GM21786 (cell line): ENCODE results near the gene ITIH5.

Experiments used
- ATAC-seq: cut with Tn5 transposase; IDR thresholded peaks from one replicate; pipeline ENCODE4 v1.9.1; 2021; ENCODE audit not compliant: unreplicated experiment

ITIH5 gene

DNA sequence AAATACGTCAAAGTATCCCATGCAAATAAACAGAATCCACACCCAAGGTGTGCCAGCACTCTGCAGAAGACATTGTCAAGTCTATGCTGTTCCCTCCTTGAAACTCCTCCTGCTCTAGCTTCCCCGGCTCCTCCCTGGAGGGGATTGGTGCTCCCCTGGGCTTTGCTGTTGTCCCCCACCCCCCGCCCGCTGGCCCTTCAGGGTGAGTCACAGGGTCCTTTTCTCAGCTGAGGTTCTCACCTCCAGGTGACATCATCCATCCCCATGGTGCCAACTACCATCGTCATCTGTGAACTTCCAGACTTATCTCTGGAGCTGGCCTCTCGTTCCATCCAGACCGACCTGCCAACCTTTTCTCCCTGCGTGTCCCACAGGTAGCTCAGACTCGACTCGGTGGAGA is 77.0 kb downstream of the ITIH5 start:
- no peak for ATAC-seq

- no peak for ATAC-seq
Measured at GRCh38 chr10:7587865-7588188, 78.9 kb downstream of the ITIH5 start.

GRCh38 chr10:7587168-7587864 is 79.5 kb downstream of the ITIH5 start:
- no peak for ATAC-seq

DNA sequence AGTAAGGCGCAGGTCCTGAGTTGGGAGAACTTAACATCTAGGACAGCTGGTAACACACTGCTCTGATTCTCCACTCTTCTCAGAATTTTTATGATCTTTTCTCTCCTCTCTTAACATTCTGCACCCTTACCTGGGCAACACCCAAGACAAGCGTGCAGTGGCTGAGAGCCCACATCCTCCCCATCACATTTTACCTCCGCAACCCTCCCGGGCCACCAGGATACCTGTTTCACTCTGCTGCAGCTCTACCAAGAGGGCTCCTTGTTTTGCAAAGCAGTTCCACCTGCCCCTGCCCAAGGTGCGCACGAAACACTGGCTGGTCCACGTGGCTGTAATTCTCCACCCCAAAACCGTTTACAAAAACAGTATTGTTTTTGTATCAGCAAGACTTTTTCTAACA is 81.5 kb downstream of the ITIH5 start:
- ATAC-seq = no peak

- ATAC-seq = no peak
Measured at GRCh38 chr10:7583626-7584025, 83.1 kb downstream of the ITIH5 start.

GRCh38 chr10:7580520-7580919 is 86.2 kb downstream of the ITIH5 start:
- ATAC-seq = no peak

GRCh38 chr10:7579681-7580080 is 87.1 kb downstream of the ITIH5 start:
- no peak for ATAC-seq

- ATAC-seq = no peak
Measured at GRCh38 chr10:7577579-7577978, 89.2 kb downstream of the ITIH5 start.

DNA sequence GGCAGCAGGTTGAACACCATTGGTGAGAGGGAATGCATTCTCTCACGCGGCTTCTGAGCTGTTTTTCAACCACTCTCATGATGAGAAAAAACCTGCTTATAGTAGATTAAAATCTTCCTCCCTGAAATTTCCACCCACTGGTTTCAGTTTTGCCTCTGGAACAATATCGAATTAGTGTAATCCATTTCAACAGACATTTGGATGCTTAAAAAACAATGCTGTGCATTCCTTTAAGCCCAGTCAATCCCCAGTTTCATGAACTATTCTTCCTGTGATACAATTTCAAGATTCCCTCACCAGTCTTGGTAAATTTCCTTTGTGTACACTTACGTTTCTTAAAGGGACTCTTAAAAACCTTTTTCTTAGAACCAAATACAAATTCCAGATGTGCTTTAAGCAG is 89.6 kb downstream of the ITIH5 start:
- no peak for ATAC-seq

GRCh38 chr10:7576340-7576739 is 90.4 kb downstream of the ITIH5 start:
- ATAC-seq = no peak

GRCh38 chr10:7572391-7572790 is 94.4 kb downstream of the ITIH5 start:
- ATAC-seq = no peak

GRCh38 chr10:7571981-7572380 is 94.8 kb downstream of the ITIH5 start:
- ATAC-seq = no peak

GRCh38 chr10:7567911-7568620 is 98.7 kb downstream of the ITIH5 start:
- ATAC-seq = no peak

- no peak for ATAC-seq
Measured at GRCh38 chr10:7566891-7567290, 99.9 kb downstream of the ITIH5 start.

GRCh38 chr10:7565871-7566270 is 100.9 kb downstream of the ITIH5 start:
- ATAC-seq = no peak

DNA sequence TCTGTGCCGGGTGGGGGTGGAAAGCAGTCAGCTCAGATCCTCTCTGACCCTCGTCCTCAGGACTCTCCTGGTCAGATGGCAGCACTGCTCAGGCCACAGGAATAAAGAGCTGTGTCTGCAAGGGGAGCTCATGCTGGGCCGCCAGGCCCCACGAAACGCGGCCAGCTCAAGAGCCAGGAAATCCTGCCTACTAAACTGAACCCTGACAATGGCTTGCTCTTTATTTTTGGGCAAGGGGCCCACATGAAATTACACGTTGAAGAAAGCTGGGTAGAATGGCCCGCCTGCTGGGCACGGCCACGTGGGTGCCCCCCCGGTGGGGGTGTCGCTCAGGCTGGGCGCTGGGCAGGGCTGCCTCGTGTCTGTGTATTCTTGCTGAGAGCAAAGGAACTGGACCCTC is 103.0 kb downstream of the ITIH5 start:
- no peak for ATAC-seq

DNA sequence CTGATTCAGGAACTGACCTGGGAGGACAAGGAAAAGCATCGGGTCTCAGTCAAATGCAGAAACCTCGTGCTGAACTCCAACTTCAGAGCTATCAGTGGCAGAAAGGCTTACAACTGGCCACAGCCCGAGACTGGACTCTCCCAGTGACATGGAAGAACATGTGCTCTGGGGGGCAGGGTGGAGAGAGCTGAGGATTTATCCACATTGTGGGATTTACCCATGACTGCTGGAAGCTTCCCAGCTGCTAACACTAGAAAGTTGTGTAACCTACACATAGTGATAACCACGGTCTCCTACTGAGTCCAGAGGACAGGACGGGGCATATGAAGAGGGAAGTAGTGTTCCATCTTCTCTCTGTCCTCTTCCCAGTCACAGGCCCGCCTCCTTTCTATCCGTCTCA is 103.4 kb downstream of the ITIH5 start:
- no peak for ATAC-seq

DNA sequence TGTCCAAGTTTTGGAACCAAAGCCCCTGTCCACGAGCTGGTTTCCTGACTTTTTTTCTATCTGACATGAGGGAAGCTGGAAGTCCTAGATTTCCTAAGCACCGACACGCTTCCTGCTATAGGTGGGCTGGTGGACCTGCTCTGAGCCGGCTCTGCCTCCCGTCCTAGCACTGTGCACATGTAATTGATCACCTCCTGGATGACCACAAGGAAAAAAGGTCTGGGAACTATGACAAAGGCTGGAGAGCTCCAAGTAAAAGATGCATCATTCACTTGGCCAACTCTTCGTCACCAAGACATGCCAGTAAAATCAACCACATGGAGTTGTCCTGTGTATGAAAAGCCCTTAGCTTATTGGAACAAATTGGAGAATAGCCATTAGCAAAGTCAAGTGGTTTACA is 104.8 kb downstream of the ITIH5 start:
- no peak for ATAC-seq

- no peak for ATAC-seq
Measured at GRCh38 chr10:7561216-7561893, 105.4 kb downstream of the ITIH5 start.

DNA sequence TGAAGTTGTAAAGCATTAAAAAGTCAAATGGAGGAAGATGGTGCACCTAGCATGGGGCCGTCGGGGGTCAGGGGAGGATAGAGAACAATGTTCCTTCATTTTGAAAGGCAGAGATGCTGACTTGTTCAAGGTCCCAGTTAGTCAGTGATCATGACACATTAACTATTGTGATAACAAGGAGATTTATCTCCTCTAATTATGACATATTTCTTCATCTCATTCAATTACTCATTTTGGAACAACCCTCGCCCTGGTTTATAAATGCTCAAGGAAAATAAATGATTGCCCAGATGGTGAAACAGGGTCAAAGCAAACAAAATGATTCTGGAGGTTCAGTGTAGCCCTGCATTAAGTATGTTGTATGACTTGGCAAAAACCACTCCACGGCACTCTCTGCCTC is 106.2 kb downstream of the ITIH5 start:
- no peak for ATAC-seq

DNA sequence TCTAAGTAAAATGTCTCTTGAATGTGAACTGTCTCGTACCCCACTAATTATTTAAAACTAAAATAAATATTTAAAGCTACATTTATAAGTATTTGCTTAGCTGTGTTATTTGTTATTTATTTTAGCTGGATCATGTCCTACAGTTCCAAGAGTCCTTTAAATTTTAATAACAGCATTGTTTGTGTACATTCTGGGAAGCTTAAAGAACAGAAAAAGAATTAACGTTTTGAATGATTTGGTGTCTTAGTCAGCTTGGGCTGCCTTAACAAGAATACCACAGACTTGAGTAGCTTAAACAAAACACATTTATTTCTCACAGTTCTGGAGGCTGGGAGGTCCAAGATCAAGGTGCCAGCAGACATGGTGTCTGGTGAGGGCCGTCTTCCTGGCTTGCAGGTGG is 107.4 kb downstream of the ITIH5 start:
- no peak for ATAC-seq

DNA sequence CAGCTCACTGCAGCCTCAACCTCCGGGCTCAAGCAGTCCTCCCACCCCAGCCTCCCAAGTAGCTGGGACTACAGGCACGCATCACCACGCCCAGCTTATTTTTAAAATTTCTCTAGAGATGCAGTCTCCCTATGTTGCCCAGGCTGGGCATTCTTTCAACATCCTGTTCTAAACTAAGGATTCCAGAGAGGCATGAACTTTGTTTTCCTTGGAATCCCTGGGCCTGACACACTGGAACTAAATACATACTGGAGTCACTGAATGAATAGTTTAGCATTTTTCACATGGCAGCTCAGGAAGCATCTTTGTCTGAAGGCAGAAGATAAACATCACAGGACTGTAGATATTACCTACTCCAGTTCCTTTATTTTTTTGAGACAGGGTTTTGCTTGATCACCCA is 108.7 kb downstream of the ITIH5 start:
- ATAC-seq = no peak
